HS-27A (cell line): ENCODE data around the gene ERI3.

Source experiments
- DNase-seq: peaks from one replicate; pipeline ENCODE4 v3.0.0-alpha.2; 2012; ENCODE audit warnings: low read depth, missing footprints

ERI3 gene

GRCh38 chr1:44348061-44348485, 7.0 kb downstream of the ERI3 start:
- DNase-seq, result no peak

- DNase-seq, result no peak
Observed at GRCh38 chr1:44347280-44347679, 7.8 kb downstream of the ERI3 start.

- no peak for DNase-seq
Observed at GRCh38 chr1:44346878-44347277, 8.2 kb downstream of the ERI3 start.

GRCh38 chr1:44346184-44346583, 8.9 kb downstream of the ERI3 start:
- DNase-seq, result no peak

- no peak for DNase-seq
Observed at GRCh38 chr1:44345187-44345775, 9.8 kb downstream of the ERI3 start.

- no peak for DNase-seq
Observed at GRCh38 chr1:44339731-44340130, 15.3 kb downstream of the ERI3 start.

GRCh38 chr1:44338136-44338535, 16.9 kb downstream of the ERI3 start:
- DNase-seq, result no peak

- no peak for DNase-seq
Observed at GRCh38 chr1:44336668-44337067, 18.4 kb downstream of the ERI3 start.

GRCh38 chr1:44334968-44335367, 20.1 kb downstream of the ERI3 start:
- DNase-seq, result no peak

- DNase-seq, result no peak
Observed at GRCh38 chr1:44333376-44333775, 21.7 kb downstream of the ERI3 start.

GRCh38 chr1:44332505-44332904, 22.6 kb downstream of the ERI3 start:
- no peak for DNase-seq

GRCh38 chr1:44330935-44331334, 24.1 kb downstream of the ERI3 start:
- DNase-seq, result no peak

GRCh38 chr1:44328671-44329416, 26.2 kb downstream of the ERI3 start:
- DNase-seq, result no peak

GRCh38 chr1:44327679-44328491, 27.2 kb downstream of the ERI3 start:
- DNase-seq, result peak; percentile 100

- no peak for DNase-seq
Observed at GRCh38 chr1:44326821-44327465, 28.1 kb downstream of the ERI3 start.

- DNase-seq, result peak; percentile 8
Observed at GRCh38 chr1:44326024-44326701, 28.9 kb downstream of the ERI3 start.

GRCh38 chr1:44323947-44324346, 31.1 kb downstream of the ERI3 start:
- no peak for DNase-seq

- DNase-seq, result no peak
Observed at GRCh38 chr1:44322367-44322766, 32.7 kb downstream of the ERI3 start.

GRCh38 chr1:44321466-44321865, 33.6 kb downstream of the ERI3 start:
- DNase-seq, result no peak

- DNase-seq, result no peak
Observed at GRCh38 chr1:44318097-44319088, 36.7 kb downstream of the ERI3 start.
